ENCODE results near the gene TNKS1BP1.

GRCh38 chr11:57276971-57277675, 47.6 kb downstream of the TNKS1BP1 start:
- no peak for TF ChIP-seq CTCF (conservative IDR thresholded peaks at IDR 0.05; ENCODE audit: low read depth in 2 of 2)
- no peak for TF ChIP-seq STAT1 (IDR thresholded peaks at IDR 0.05; ENCODE audit: unreplicated experiment)
- no peak for TF ChIP-seq EZH2phosphoT487 (IDR thresholded peaks at IDR 0.05; ENCODE audit: unreplicated experiment)
- TF ChIP-seq POLR2AphosphoS5 (IDR thresholded peaks at IDR 0.05; ENCODE audit: low read depth), result no peak
- TF ChIP-seq REST (IDR thresholded peaks at IDR 0.05; ENCODE audit: unreplicated experiment), result no peak
- no peak for TF ChIP-seq EZH2 (IDR thresholded peaks at IDR 0.05; ENCODE audit: low read depth, unreplicated experiment)
- TF ChIP-seq, protein P1, sequence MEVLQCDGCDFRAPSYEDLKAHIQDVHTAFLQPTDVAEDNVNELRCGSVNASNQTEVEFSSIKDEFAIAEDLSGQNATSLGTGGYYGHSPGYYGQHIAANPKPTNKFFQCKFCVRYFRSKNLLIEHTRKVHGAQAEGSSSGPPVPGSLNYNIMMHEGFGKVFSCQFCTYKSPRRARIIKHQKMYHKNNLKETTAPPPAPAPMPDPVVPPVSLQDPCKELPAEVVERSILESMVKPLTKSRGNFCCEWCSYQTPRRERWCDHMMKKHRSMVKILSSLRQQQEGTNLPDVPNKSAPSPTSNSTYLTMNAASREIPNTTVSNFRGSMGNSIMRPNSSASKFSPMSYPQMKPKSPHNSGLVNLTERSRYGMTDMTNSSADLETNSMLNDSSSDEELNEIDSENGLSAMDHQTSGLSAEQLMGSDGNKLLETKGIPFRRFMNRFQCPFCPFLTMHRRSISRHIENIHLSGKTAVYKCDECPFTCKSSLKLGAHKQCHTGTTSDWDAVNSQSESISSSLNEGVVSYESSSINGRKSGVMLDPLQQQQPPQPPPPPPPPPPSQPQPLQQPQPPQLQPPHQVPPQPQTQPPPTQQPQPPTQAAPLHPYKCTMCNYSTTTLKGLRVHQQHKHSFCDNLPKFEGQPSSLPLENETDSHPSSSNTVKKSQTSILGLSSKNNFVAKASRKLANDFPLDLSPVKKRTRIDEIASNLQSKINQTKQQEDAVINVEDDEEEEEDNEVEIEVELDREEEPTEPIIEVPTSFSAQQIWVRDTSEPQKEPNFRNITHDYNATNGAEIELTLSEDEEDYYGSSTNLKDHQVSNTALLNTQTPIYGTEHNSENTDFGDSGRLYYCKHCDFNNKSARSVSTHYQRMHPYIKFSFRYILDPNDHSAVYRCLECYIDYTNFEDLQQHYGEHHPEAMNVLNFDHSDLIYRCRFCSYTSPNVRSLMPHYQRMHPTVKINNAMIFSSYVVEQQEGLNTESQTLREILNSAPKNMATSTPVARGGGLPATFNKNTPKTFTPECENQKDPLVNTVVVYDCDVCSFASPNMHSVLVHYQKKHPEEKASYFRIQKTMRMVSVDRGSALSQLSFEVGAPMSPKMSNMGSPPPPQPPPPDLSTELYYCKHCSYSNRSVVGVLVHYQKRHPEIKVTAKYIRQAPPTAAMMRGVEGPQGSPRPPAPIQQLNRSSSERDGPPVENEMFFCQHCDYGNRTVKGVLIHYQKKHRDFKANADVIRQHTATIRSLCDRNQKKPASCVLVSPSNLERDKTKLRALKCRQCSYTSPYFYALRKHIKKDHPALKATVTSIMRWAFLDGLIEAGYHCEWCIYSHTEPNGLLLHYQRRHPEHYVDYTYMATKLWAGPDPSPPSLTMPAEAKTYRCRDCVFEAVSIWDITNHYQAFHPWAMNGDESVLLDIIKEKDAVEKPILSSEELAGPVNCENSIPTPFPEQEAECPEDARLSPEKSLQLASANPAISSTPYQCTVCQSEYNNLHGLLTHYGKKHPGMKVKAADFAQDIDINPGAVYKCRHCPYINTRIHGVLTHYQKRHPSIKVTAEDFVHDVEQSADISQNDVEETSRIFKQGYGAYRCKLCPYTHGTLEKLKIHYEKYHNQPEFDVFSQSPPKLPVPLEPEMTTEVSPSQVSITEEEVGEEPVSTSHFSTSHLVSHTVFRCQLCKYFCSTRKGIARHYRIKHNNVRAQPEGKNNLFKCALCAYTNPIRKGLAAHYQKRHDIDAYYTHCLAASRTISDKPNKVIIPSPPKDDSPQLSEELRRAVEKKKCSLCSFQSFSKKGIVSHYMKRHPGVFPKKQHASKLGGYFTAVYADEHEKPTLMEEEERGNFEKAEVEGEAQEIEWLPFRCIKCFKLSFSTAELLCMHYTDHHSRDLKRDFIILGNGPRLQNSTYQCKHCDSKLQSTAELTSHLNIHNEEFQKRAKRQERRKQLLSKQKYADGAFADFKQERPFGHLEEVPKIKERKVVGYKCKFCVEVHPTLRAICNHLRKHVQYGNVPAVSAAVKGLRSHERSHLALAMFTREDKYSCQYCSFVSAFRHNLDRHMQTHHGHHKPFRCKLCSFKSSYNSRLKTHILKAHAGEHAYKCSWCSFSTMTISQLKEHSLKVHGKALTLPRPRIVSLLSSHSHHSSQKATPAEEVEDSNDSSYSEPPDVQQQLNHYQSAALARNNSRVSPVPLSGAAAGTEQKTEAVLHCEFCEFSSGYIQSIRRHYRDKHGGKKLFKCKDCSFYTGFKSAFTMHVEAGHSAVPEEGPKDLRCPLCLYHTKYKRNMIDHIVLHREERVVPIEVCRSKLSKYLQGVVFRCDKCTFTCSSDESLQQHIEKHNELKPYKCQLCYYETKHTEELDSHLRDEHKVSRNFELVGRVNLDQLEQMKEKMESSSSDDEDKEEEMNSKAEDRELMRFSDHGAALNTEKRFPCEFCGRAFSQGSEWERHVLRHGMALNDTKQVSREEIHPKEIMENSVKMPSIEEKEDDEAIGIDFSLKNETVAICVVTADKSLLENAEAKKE (CRISPR knock-in tag; IDR thresholded peaks at IDR 0.05), result no peak
- no peak for TF ChIP-seq ETS1 (IDR thresholded peaks at IDR 0.05)
- no peak for TF ChIP-seq NANOG (IDR thresholded peaks at IDR 0.05; ENCODE audit: borderline replicate concordance)
- TF ChIP-seq ZNF114 (CRISPR knock-in tag; IDR thresholded peaks at IDR 0.05), result no peak
- no peak for TF ChIP-seq CREB1 (CRISPR knock-in tag; IDR thresholded peaks at IDR 0.05; ENCODE audit: low read depth)
- no peak for TF ChIP-seq JUNB (IDR thresholded peaks at IDR 0.05; ENCODE audit: unreplicated experiment)
- no peak for TF ChIP-seq ZNF331 (CRISPR knock-in tag; IDR thresholded peaks at IDR 0.05; ENCODE audit: low read depth)

All from GM23338 (cell line).